Caco-2 (cell line): ENCODE results near the gene TMCO6. TPM values are rescaled to one million over a fixed set of nuclear protein-coding genes. Genes with fewer than 3 reads are reported as not detected.
"Not testable (repeated sequence)": the region's sequence is repeated elsewhere in the genome, so short reads cannot be mapped to it uniquely, and the experiment has no call there.

Experiments
- BruUV-seq: library from RNA; stranded (reverse); fragments of 400-500 nt; replicated peaks from 2 replicates; lab custom pipeline; 2021; lab: Mats Ljungman, UMichigan
- CTCF ChIA-PET: fragments of 300-600 bp; sonication (Branson Sonifier 250); formaldehyde crosslinking; loops from one replicate; lab custom pipeline; 2022; ENCODE audit warnings: antibody characterized with exemption; lab: Charles Lee
- POLR2A ChIA-PET: fragments of 300-600 bp; sonication (Branson Sonifier 250); formaldehyde crosslinking; loops from one replicate; lab custom pipeline; 2022; ENCODE audit warnings: antibody characterized with exemption; lab: Charles Lee
- DNase-seq, 2 experiments: peaks; one replicate each; pipeline versions ENCODE4 v3.0.0 to v3.0.0-alpha.2; 2020 to 2022
- H3K27me3 ChIP-seq: replicated peaks from 2 replicates; pipeline ENCODE4 v1.6.0; 2011; ENCODE audit warnings: low read length; ENCODE audit not compliant: control insufficient read depth, insufficient read depth
- H3K36me3 ChIP-seq: 2 replicates; pipeline ENCODE4 v1.5.1; 2011; ENCODE audit warnings: low read length; ENCODE audit not compliant: control insufficient read depth, insufficient read depth
- H3K4me1 ChIP-seq: fragments of 250-450 bp; sonication (Bioruptor Pico); 2 replicates; pipeline ENCODE4 v1.5.1; 2020; ENCODE audit warnings: mild to moderate bottlenecking
- H3K4me3 ChIP-seq: 2 replicates; pipeline ENCODE4 v1.5.1; 2011; ENCODE audit warnings: low read depth, mild to moderate bottlenecking, control low read depth, low read length
- H3K9me3 ChIP-seq: fragments of 250-450 bp; sonication (Bioruptor Pico); 2 replicates; pipeline ENCODE4 v1.5.1; 2020; ENCODE audit warnings: mild to moderate bottlenecking, moderate library complexity
- H3K27ac Mint-ChIP-seq: one replicate; pipeline ENCODE4 v1.8.0; 2022; ENCODE audit warnings: mixed read lengths; ENCODE audit not compliant: unreplicated experiment
- H3K27me3 Mint-ChIP-seq: one replicate; pipeline ENCODE4 v1.8.0; 2022; ENCODE audit warnings: mixed read lengths; ENCODE audit not compliant: insufficient read depth, unreplicated experiment
- H3K36me3 Mint-ChIP-seq: one replicate; pipeline ENCODE4 v1.8.0; 2022; ENCODE audit warnings: mild to moderate bottlenecking, mixed read lengths; ENCODE audit not compliant: insufficient read depth, unreplicated experiment
- H3K4me1 Mint-ChIP-seq: one replicate; pipeline ENCODE4 v1.8.0; 2022; ENCODE audit warnings: low read depth, mixed read lengths; ENCODE audit not compliant: unreplicated experiment
- H3K4me3 Mint-ChIP-seq: one replicate; pipeline ENCODE4 v1.8.0; 2022; ENCODE audit warnings: mild to moderate bottlenecking, moderate library complexity, mixed read lengths; ENCODE audit not compliant: unreplicated experiment
- H3K9me3 Mint-ChIP-seq: one replicate; pipeline ENCODE4 v1.8.0; 2022; ENCODE audit warnings: mixed read lengths; ENCODE audit not compliant: unreplicated experiment
- CTCF ChIP-seq, 2 experiments: fragments of 200-600 bp in 1 of 2; IDR thresholded peaks; 1 replicate in 1 of 2; 2 replicates in 1 of 2; pipeline versions ENCODE4 v1.5.1 to v1.8.0; 2011 to 2022; ENCODE audit warnings: antibody characterized with exemption in 1 of 2, control low read depth in 1 of 2, inconsistent platforms in 1 of 2, low read depth in 1 of 2, low read length in 1 of 2, mild to moderate bottlenecking in 1 of 2, moderate library complexity in 1 of 2; ENCODE audit not compliant: insufficient read depth in 1 of 2, severe bottlenecking in 1 of 2, unreplicated experiment in 1 of 2
- intact Hi-C: fragments of 100-400 bp; cut with micrococcal nuclease; formaldehyde crosslinking; loops from one replicate; pipeline ENCODE4 v1.10.0; 2022; ENCODE audit not compliant: unreplicated experiment
- total RNA-seq: library from RNA; stranded (reverse); gene quantifications from 2 replicates; pipeline ENCODE4 v1.2.3, GENCODE V29; 2022

Gene TMCO6
- total RNA-seq, 1 experiment from 2014 or later: 37.8 TPM

GRCh38 chr5:140642718-140643117 lies 3.5 kb downstream of the TMCO6 start:
- no peaks in the 10 kb centered on the region for H3K9me3 ChIP-seq
- TF ChIP-seq CTCF (IDR thresholded peaks at IDR 0.05; ENCODE audit: insufficient read depth in 1 of 2, low read depth in 1 of 2, low read length in 1 of 2, severe bottlenecking in 1 of 2, unreplicated experiment in 1 of 2): no peak
- no peak overlapping the region for H3K27ac Mint-ChIP-seq
- no peaks in the 10 kb centered on the region for H3K9me3 Mint-ChIP-seq
- peaks cover 4% of the 10 kb centered on the region; the same call in 1 of the 2 replicates for H3K36me3 ChIP-seq
- ChIA-PET POLR2A (no interaction called here), CTCF (interaction anchor here (0.5 kb wide), 1 partner anchor 78 kb away, joined by 3 read pairs; no protein-coding TSS in a partner anchor)
- H3K4me1 Mint-ChIP-seq: peaks cover 24% of the 10 kb centered on the region
- H3K4me3 ChIP-seq: no peak overlapping the region
- BruUV-seq: no TSS peak
- no peaks in the 10 kb centered on the region for H3K27me3 Mint-ChIP-seq
- H3K4me1 ChIP-seq: peaks cover 7% of the 10 kb centered on the region
- intact Hi-C loops: loop anchor here (10.0 kb wide), 1 partner anchor 428 kb away; no protein-coding TSS in a partner anchor
- no peak overlapping the region for H3K4me3 Mint-ChIP-seq
- DNase-seq: no peak
- H3K36me3 Mint-ChIP-seq: peaks cover 54% of the 10 kb centered on the region
- no peaks in the 10 kb centered on the region for H3K27me3 ChIP-seq

- ChIA-PET POLR2A (interaction anchor here (0.7 to 2.4 kb wide), 14 partner anchors 9 to 386 kb away, joined by 3 to 32 read pairs (median 7); partner anchors contain the start of genes EIF4EBP3, HBEGF, SRA1 and TMCO6), CTCF (interaction anchor here (0.7 to 1.9 kb wide), 7 partner anchors 8 to 274 kb away, joined by 3 to 10 read pairs (median 4); partner anchors contain the start of genes EIF4EBP3 and TMCO6)
- DNase-seq: peak in 1 of 2 experiments; percentile 28
- no TSS peak for BruUV-seq
- Histone ChIP-seq H3K4me1 (no peaks in the 10 kb centered on the region), H3K27me3 (no peaks in the 10 kb centered on the region), H3K36me3 (no peaks in the 10 kb centered on the region), H3K9me3 (no peaks in the 10 kb centered on the region), H3K4me3 (peak overlapping the region; percentile 73)
- H3K27ac Mint-ChIP-seq: peak overlapping the region; percentile 96
- no peak for TF ChIP-seq CTCF (IDR thresholded peaks at IDR 0.05; ENCODE audit: insufficient read depth in 1 of 2, low read depth in 1 of 2, low read length in 1 of 2, severe bottlenecking in 1 of 2, unreplicated experiment in 1 of 2)
- intact Hi-C loops: loop anchor here (1.0 to 10.0 kb wide), 6 partner anchors 8 to 432 kb away; partner anchors contain the start of genes APBB3, HARS1, HARS2 and SLC35A4
- H3K4me3 Mint-ChIP-seq: peak overlapping the region; percentile 96
- H3K27me3 Mint-ChIP-seq: no peaks in the 10 kb centered on the region
- H3K36me3 Mint-ChIP-seq: peaks cover 85% of the 10 kb centered on the region
- peaks cover 6% of the 10 kb centered on the region for H3K4me1 Mint-ChIP-seq
- no peaks in the 10 kb centered on the region for H3K9me3 Mint-ChIP-seq
These were observed 7.8 kb downstream of the TMCO6 start for GRCh38 chr5:140647042-140647419.

- Histone ChIP-seq H3K4me1 (no peaks in the 10 kb centered on the region), H3K9me3 (no peaks in the 10 kb centered on the region), H3K4me3 (no peak overlapping the region), H3K36me3 (peaks cover 9% of the 10 kb centered on the region), H3K27me3 (no peaks in the 10 kb centered on the region)
- POLR2A ChIA-PET: no interaction called here
- peaks cover 6% of the 10 kb centered on the region for H3K4me1 Mint-ChIP-seq
- no peak for DNase-seq
- no peak overlapping the region for H3K4me3 Mint-ChIP-seq
- H3K27me3 Mint-ChIP-seq: no peaks in the 10 kb centered on the region
- peaks cover 71% of the 10 kb centered on the region for H3K36me3 Mint-ChIP-seq
- intact Hi-C loops: no loop called here
- TF ChIP-seq CTCF (IDR thresholded peaks at IDR 0.05; ENCODE audit: insufficient read depth in 1 of 2, low read depth in 1 of 2, low read length in 1 of 2, severe bottlenecking in 1 of 2, unreplicated experiment in 1 of 2): no peak
- CTCF ChIA-PET: no interaction called here
- no peak overlapping the region for H3K27ac Mint-ChIP-seq
- no TSS peak for BruUV-seq
- no peaks in the 10 kb centered on the region for H3K9me3 Mint-ChIP-seq
These were observed 19.6 kb downstream of the TMCO6 start for GRCh38 chr5:140658870-140659269.

- peaks cover 70% of the 10 kb centered on the region for H3K36me3 Mint-ChIP-seq
- H3K36me3 ChIP-seq: not testable (repeated sequence)
These were observed 21.1 kb downstream of the TMCO6 start for GRCh38 chr5:140660371-140660770.

More at GRCh38 chr5:140660371-140660770, 21.1 kb downstream of the TMCO6 start:
- intact Hi-C loops, CTCF ChIA-PET, H3K9me3 ChIP-seq, H3K4me3 ChIP-seq, BruUV-seq, H3K4me3 Mint-ChIP-seq, H3K4me1 ChIP-seq, DNase-seq, H3K4me1 Mint-ChIP-seq, H3K27ac Mint-ChIP-seq, H3K27me3 ChIP-seq, H3K9me3 Mint-ChIP-seq, H3K27me3 Mint-ChIP-seq, POLR2A ChIA-PET: not testable (repeated sequence)
